HG03095 (cell line): ENCODE measurements around the gene CEACAM16.

Experiments
- ATAC-seq: cut with Tn5 transposase; IDR thresholded peaks from one replicate; pipeline ENCODE4 v1.9.1; 2021; ENCODE audit warnings: moderate library complexity; ENCODE audit not compliant: unreplicated experiment

CEACAM16 gene

DNA sequence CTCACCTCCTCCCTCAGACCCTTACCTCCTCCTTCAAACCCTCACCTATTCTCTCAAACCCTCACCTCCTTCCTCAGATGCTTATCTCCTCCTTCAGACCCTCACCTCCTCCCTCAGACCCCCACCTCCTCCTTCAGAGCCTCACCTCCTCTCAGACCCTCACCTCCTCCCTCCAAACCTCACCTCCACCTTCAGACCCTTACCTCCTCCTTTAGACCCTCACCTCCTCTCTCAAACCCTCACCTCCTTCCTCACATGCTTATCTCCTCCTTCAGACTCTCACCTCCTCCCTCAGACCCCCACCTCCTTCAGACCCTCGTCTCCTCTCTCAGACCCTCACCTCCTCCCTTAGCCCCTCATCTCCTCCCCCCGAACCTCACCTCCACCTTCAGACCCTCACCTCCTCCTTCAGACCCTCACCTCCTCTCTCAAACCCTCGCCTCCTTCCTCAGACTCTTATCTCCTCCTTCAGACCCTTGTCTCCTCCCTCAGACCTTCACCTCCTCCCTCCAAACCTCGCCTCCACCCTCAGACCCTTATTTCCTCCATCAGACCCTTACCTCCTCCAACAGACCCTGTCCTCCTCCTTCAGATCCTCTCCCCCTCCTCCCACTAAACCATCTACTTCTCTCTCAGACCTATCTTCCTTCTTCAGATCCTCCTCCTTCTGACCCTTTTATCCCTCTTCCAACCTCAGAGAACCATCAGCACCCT is 47.1 kb downstream of the CEACAM16 start:
- ATAC-seq: no peak

DNA sequence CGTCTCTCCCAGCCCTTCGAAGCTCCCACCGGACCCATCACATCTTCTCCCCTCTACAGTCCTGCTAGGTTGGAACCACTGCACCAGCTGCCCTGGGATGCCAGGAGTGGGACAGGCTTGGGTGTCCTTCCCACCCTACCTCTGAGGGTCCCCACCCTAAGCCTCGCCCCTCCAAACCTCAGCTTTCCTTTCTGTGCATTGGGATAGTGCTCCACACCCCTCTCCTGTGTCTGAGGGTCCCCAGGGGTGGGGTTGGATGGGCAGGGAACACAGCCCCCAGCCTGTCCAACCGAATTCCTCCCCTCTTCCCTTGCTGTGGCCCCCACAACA is 47.6 kb downstream of the CEACAM16 start:
- no peak for ATAC-seq

DNA sequence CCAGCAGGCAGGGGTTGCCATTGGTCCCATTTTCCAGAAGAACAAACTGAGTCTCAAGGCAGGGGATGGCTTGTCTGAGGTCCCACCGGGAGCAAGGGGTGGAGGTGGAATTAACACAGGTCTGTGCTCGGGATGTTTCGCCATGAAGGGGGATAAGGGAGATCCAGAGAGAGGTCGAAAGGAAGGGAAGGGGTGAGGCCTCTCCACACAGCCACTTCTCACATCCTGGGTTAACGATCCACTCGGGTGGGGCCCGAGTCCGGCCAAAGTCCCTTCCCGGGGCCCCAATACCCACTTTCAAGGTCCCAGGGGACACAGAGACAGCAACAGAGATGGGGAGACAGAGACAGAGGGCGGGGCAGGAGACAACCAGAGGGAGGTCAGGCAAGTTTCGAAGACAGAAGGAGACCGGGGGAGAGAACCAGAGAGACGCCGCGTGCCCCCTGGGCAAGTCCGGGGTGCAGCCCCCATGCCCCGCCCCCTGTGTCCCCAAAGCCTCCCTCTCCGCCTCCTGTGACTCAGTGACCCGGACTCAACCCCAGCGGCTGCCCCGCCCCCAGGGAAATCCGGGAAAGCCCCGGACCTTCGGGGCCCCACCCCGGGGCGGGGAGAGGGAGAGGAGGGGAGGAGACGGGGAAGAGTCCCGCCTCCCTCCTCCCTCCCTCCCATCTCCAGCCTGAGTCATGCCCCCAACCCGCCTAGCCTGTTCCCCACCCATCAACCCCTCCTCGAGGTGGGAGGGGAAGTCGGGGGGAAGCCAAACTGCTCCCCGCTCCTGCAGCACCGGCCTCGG is 48.2 kb downstream of the CEACAM16 start:
- peak; percentile 34 for ATAC-seq

DNA sequence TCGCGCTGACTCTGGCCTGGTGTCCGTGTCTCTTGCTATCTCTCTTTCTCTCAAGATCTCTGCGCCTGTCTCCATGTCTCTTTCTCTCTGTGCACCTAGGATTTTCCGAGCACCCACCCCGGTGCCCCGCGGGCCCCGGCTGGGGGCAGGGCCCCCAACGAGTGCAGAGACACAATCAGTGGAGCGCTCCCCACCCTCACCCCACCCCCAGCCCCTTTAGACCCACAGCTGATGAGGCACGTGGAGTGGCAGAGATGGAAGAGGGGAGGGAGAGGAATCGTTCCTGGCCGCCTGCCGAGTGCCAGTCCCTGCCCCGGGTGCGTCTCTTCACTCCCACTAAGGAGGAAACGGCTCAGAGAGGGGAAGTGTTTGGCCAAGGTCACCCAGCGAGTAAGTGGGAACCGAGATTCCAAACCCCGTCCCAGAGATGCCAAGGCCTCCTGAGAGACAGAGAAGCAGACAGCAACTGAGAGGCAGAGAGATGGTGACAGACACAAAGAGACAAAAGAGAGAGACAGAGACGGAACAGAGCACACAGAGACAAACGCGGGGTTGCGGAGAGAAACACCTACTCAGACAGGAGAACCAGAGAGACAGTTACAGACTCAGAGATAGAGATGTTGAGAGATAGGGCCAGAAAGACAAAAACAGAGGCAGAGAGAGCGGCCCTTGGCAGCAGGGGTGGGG is 48.9 kb downstream of the CEACAM16 start:
- no peak for ATAC-seq

DNA sequence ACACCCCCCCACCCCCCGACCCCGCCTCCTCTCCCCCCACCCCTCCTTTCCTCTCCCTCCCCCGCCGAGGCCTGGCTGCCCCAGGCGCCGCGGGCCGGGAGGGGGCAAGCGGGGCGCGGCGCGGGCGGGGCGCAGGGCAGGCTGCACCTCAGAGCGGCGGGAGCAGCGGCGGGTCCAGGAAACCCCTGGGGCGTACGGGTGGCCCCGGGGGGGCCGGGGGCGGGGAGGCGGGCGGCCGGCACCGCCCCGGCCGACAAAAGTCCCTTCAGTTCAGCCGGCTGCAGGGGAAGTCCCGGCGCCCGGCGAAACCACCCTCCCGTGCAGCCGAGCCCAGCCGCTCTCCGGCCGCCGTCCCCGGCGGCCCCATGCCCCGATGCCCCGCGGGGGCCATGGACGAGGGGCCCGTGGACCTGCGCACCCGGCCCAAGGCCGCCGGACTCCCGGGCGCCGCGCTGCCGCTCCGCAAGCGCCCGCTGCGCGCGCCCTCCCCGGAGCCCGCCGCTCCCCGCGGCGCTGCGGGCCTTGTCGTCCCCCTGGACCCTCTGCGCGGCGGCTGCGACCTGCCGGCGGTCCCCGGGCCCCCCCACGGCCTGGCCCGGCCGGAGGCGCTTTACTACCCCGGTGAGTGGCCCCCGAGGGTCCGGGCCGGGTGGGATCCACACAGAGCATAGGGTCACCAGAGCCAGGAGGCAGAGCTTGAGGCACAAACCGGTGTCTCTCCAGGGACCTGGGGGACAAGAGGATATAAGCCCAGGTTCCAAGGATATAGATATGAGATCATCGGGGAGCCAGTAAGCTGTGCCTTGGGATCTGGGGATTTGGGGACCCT is 49.7 kb downstream of the CEACAM16 start, which contains the start of gene BCL3:
TSS of gene BCL3 (plus strand) at position 283 of the 829 bp plus-strand sequence. CDS start at position 366, 83 bp downstream.
- peak; percentile 28 for ATAC-seq

DNA sequence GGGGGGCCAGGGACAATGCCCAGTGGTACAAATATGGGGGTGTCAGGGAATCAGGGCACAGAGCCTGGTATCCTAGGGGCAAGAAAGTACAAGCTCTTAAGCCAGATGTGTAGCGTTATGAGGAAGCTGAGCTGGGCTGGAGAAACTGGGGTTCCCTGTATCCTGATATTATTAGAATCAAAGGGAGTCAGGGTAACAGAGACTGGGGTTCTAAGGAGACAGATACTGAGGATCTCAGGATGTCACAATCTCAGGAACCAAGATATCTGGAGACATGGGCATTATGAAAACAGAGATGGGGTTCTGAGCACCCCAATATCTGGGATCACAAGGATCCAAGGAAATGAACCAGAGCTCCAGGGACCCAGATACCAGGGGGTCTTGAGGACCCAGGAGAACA is 50.3 kb downstream of the CEACAM16 start:
- no peak for ATAC-seq

DNA sequence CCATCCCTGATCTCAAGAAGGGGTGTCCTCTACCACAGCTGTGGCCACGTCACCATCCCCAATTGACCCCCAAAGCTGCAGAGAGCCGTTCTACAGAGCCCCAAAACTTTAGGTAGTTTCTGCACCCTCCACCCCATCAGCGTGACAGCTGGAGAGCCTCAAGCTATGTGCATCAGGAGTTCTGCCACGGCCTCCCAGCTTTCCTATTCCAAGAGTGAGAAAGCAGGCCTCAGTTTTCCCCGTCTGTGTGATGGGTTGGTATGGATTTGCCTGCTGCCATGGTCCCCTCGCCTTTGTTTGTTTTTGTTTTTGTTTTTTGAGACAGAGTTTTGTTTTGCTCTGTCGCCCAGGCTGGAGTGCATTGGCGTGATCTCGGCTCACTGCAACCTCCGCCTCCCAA is 51.0 kb downstream of the CEACAM16 start:
- ATAC-seq: no peak

DNA sequence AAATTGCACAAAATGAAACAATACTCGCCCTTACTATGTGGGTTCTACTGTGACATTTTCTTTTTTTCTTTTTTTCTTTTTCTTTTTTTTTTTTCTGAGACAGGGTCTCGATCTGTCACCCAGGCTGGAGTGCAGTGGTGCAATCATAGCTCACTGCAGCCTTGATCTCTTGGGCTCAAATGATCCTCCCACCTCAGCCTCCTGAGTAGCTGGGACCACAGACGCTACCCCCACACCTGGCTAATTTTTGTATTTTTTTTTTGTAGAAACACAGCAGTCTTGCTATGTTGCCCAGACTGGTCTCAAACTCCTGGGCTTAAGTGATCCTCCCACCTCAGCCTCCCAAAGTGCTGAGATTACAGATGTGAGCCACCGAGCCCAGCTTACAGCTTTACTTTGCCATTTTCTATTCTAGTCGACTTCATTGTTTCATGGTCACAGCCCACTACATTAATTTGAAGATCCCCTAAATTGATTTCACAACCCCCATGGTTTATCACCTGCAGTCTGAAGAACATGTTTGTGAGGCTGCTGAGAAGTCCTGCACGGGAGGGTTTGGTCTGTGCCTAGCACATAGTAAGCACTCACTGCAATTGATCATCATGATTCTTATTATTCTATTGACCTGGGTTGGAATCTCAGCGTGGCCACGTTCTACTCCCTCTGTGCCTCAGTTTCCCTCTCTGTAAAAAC is 53.3 kb downstream of the CEACAM16 start:
- no peak for ATAC-seq

DNA sequence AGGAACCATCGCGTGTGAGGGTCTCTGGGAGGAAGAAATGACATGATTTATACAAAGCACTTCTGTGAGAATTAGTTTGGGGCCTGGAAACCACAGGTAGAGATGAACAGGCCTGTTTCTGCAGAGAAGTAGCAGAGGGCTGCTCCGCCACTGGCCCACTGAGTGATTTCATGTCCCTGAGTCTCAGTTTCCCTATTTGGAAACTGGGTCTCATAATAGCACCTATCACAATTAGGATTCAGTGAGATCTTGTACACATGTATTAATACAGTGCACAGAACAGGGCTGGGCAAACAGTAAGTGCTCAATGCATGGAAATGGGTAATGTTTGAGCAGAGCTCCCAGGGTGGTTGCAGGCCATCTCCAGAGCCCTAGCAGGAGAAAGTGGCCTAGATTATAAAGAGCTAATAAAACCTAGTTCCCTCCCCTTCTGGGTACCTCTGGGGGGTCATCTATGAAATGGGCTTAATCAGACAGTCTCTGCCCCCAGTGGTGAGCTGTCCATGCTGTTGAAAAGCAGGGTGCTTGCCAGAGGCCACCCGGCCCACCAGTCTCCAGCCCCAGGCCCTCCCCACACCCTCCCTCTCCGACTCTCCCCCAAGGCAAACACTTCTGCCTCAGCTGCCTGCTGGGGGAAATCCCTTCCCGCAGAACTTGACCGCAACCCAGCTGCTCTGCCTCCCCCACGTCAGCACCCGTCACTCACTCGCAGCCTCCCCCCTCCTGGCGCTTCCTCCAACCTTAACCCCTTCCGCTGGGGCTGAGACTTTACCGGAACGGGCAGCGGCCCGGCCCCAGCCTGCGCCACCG is 54.1 kb downstream of the CEACAM16 start:
- peak; percentile 60 for ATAC-seq

DNA sequence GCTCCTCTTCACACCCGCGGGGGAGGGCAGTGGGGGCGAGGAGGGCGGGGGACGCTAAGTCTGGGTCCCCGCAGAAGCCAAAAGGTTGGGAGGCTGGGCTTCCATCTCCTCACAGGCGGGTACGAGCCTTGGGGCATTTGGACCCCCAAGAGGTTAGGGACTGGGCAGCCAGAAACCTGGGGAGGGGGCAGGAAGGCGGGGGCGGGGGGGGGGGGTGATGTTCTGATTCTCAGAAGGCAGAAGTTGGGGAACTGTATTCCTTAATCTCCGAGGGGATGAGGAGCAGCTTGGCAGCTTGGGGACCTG is 54.6 kb downstream of the CEACAM16 start:
- no peak for ATAC-seq

DNA sequence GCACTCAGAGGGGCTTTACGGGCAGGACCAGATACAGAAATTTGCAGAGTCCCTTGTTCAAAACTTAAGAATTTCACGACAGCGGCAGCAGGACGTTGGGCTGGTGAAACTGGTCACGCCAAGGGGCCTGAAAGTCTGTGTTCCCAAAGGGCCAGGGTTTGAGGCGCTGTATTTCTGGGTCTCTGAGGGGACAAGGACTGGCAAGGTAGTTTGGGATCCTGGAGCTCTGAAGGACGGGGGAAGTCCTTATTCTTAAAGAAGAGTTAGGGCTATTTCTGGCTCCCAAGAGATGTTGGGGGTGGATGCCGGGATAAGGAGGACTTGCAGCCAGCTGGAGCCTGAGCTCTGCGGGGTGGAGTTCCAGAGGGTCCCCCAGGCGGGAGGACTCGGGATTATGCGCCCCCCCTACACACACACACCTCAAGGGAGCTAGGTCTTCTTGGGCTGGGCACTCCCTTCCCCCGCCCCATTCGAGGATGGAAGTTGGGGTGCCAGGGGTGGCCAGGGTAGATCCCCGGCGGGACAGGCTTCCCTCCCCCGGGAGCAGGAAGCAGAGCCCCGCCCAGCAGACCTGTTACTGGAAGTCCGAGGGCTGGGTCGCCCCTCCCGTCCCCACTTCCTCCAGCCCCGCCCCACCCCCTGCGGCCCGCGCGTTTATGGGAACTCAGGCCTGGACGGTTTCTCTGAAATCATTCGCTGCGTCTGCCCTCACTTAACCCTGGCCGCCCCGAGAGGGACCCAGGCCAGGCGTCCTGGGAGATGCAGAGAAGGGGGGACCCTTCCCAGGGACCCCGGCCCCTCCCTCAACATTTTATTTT is 55.2 kb downstream of the CEACAM16 start:
- no peak for ATAC-seq

DNA sequence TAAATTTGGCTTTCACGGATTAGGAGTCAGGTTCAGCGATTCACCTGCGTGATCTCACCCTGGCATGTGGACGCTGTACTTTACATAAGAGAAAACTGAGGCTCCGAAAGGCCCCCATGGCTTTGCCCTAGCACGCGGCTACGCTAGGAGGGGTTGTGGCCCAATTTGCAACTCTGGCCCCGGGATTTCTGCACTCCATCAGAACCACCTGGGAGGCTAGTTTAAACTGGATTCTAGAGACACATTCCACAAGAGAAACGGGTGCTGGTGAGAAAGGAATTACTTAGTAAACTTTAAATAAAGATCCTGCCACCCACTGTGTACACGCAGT is 55.8 kb downstream of the CEACAM16 start:
- no peak for ATAC-seq

DNA sequence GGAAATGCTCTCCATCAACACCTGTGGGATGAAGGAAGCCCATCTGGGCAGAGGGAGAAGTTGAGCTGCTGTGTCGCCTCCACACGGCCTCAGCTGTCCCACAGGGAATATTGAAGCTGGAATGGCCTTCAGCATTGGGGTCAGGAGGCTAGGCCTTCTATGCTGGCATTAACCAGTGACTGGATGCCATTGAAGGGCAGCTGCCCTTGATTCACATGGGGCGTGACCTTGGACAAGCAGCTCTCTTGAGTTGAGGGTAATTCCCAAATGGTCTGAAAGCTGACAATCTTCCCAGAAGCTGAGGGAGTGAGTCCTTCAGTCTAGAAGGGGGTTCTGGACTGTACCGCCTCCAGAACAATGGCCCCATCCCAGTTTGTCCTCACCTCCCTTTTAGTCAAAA is 56.3 kb downstream of the CEACAM16 start:
- ATAC-seq: no peak

DNA sequence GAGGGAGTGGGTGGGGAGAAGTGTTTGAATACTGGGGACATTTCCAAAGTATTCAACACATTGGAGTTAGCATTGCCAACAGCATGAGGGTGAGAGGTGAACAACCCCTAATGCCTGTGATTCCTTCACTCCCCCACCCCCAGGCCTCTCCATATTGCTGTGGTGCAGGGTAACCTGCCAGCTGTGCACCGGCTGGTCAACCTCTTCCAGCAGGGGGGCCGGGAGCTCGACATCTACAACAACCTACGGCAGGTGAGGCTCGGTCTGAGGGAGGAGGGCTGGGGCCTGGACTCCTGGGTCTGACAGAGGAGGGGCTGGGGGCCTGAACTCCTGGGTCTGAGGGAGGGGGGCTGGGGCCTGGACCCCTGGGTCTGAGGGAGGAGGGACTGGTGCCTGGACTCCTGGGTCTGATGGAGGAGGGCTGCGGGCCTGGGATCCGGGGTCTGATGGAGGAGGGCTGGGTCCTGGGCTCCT is 57.2 kb downstream of the CEACAM16 start:
- no peak for ATAC-seq

DNA sequence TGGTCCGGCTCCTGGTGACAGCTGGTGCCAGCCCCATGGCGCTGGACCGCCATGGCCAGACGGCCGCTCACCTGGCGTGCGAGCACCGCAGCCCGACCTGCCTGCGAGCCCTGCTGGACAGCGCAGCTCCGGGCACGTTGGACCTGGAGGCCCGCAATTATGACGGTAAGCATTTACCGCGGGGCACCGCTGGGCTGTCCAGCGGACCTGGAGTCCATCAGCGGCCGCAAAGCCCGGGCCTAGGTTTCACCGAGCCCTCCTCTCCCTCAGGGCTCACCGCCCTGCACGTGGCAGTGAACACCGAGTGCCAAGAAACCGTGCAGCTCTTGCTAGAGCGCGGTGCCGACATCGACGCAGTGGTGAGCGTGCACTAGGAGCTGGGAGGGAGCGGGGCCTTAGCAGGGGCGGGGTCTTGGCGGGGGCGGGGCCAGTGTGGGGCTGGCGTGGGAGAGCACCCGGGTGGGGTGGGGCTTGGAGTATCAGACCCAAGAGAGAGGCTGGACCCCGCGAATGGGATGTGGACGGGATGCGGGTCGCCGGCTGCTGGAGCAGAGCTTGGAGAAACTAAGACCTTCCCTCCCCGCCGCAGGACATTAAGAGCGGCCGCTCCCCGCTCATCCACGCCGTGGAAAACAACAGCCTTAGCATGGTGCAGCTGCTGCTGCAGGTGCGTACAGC is 58.2 kb downstream of the CEACAM16 start:
- no peak for ATAC-seq

DNA sequence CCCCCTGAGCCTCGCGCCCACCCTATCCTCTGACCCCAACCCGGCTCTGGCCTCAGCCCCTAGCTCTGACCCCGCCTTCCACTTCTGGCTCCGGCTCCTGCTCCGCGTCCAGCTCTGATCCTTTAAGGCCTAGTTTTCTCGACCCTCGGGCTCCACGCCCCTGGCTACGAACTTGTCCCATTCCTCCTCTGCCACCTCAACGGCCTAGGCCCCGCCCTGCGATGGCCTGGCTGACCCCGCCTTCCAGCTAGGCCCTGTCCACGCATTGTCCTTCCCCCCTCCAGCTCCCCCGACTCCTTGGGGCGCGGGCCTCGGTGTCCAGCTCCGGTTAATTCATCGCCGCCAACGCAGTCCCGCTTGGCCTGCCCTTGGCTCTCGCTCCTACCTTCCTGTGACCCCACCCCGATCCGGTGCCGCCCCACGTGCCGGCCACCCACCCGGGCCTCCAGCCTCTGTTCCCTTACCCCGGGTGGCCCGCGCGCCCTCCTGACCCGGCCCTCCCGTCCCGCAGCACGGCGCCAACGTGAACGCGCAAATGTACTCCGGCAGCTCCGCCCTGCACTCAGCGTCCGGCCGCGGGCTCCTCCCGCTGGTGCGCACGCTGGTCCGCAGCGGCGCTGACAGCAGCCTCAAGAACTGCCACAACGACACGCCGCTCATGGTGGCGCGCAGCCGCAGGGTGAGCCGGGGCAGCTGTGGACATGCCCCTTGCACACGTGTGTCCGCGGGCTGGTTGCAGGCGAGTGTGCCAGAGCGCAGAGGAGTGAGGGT is 59.0 kb downstream of the CEACAM16 start:
- ATAC-seq: no peak

DNA sequence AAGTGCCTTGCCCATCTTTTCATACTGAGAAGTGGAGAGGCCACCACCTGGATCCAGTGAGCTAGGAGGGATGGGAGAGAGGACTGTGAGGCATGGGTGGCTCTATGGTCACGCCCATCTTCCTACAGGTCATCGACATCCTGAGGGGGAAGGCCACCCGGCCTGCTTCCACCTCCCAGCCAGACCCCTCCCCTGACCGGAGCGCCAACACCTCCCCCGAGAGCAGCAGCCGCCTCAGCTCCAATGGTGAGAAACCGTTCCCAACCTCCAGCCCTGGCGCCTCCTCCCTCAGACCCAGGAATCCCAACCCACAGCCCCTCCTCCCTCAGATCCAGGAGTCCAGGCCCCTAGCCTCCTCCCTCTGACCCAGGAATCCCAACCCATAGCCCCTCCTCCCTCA is 59.6 kb downstream of the CEACAM16 start:
- no peak for ATAC-seq
